ENCODE data around the gene PRLR.
"Not testable (repeated sequence)": the region's sequence is repeated elsewhere in the genome, so short reads cannot be mapped to it uniquely, and the experiment has no call there.

Gene PRLR

GRCh38 chr5:35120715-35121114 lies 109.6 kb downstream of the PRLR start:
- DNase-seq, result no peak

- DNase-seq, result no peak
Measured at GRCh38 chr5:35117967-35118366, 112.3 kb downstream of the PRLR start.

- DNase-seq, result no peak
Measured at GRCh38 chr5:35115920-35116319, 114.4 kb downstream of the PRLR start.

GRCh38 chr5:35114698-35115097 lies 115.6 kb downstream of the PRLR start:
- DNase-seq, result no peak

GRCh38 chr5:35112300-35112699 lies 118.0 kb downstream of the PRLR start:
- no peak for DNase-seq

GRCh38 chr5:35104550-35104949 lies 125.7 kb downstream of the PRLR start:
- not testable (repeated sequence) for DNase-seq

- no peak for DNase-seq
Measured at GRCh38 chr5:35103637-35104299, 126.5 kb downstream of the PRLR start.

GRCh38 chr5:35101720-35102119 lies 128.6 kb downstream of the PRLR start:
- DNase-seq, result not testable (repeated sequence)

- no peak for DNase-seq
Measured at GRCh38 chr5:35101016-35101415, 129.3 kb downstream of the PRLR start.

GRCh38 chr5:35098214-35098613 lies 132.1 kb downstream of the PRLR start:
- no peak for DNase-seq

- no peak for DNase-seq
Measured at GRCh38 chr5:35096932-35097331, 133.4 kb downstream of the PRLR start.

- no peak for DNase-seq
Measured at GRCh38 chr5:35096216-35096615, 134.1 kb downstream of the PRLR start.

- no peak for DNase-seq
Measured at GRCh38 chr5:35095366-35095765, 134.9 kb downstream of the PRLR start.

- no peak for DNase-seq
Measured at GRCh38 chr5:35094948-35095347, 135.3 kb downstream of the PRLR start.

GRCh38 chr5:35092703-35093102 lies 137.6 kb downstream of the PRLR start:
- DNase-seq, result no peak

- no peak for DNase-seq
Measured at GRCh38 chr5:35091704-35092103, 138.6 kb downstream of the PRLR start.

GRCh38 chr5:35089334-35090314 lies 140.7 kb downstream of the PRLR start:
- no peak for DNase-seq

GRCh38 chr5:35087991-35088390 lies 142.3 kb downstream of the PRLR start:
- no peak for DNase-seq

- DNase-seq, result no peak
Measured at GRCh38 chr5:35083150-35083549, 147.1 kb downstream of the PRLR start.

GRCh38 chr5:35082530-35082929 lies 147.8 kb downstream of the PRLR start:
- no peak for DNase-seq

GRCh38 chr5:35081134-35081533 lies 149.2 kb downstream of the PRLR start:
- DNase-seq, result no peak

- no peak for DNase-seq
Measured at GRCh38 chr5:35073160-35073559, 157.1 kb downstream of the PRLR start.

- DNase-seq, result no peak
Measured at GRCh38 chr5:35069188-35069587, 161.1 kb downstream of the PRLR start.

GRCh38 chr5:35067985-35068384 lies 162.3 kb downstream of the PRLR start:
- DNase-seq, result no peak
